ENCODE results near the gene NPM1. TPM values are rescaled to one million over a fixed set of nuclear protein-coding genes. Genes with fewer than 3 reads are reported as not detected.

NPM1 gene
- total and polyA plus RNA-seq, 2 of the 13 experiments (the other 11 are each of a cell fraction or from before 2014, with no cell fraction given): 2,047 to 3,353 TPM

GRCh38 chr5:171422495-171422894, 34.8 kb downstream of the NPM1 start (continued):
- no peak for TF ChIP-seq ZNF512B (CRISPR knock-in tag; IDR thresholded peaks at IDR 0.05; ENCODE audit: borderline replicate concordance)
- TF ChIP-seq BHLHE40 (IDR thresholded peaks at IDR 0.05; ENCODE audit: low read length): no peak
- no peak for TF ChIP-seq SNAPC2 (CRISPR knock-in tag; IDR thresholded peaks at IDR 0.05)

GRCh38 chr5:171422902-171423663, 35.4 kb downstream of the NPM1 start:
- H3K9me3 ChIP-seq (ENCODE audit: low read length): no peaks in the 10 kb centered on the region
- H3K27ac ChIP-seq (ENCODE audit: extremely low read length, insufficient read depth, low read length): no peak overlapping the region
- BruUV-seq (replicated peaks): no TSS peak
- 59% methylated on average over 20 of the region's 26 CpGs for WGBS (ENCODE audit: low lambda C conversion rate)
- H3K79me2 ChIP-seq (ENCODE audit: insufficient read depth, low read length): no peaks in the 10 kb centered on the region
- ChIA-PET CTCF (ENCODE audit: low intra/inter-chr PET ratio, low total read pairs) (no interaction called here), POLR2A (no interaction called here)
- H3K4me1 ChIP-seq (ENCODE audit: insufficient read depth, low read length): peaks cover 11% of the 10 kb centered on the region
- DNase-seq (ENCODE audit: low spot score) (no peak), ATAC-seq (no peak), FAIRE-seq (no peak)
- H4K20me1 ChIP-seq (ENCODE audit: insufficient read depth, low read length): peaks cover 10% of the 10 kb centered on the region
- H3K4me3 ChIP-seq (replicated peaks in 1 of 3; ENCODE audit: insufficient read depth in 1 of 3, low read depth in 2 of 3, low read length in 3 of 3): no peak overlapping the region
- peaks cover 2 to 23% of the 10 kb centered on the region in 2 experiments; a peak in 4 of 5 replicates for H3K27me3 ChIP-seq (ENCODE audit: control insufficient read depth in 1 of 2, insufficient read depth in 2 of 2, low read length in 2 of 2)
- no peak overlapping the region for H3K9ac ChIP-seq (ENCODE audit: insufficient read depth, low read depth, low read length)
- intact Hi-C loops (cut with micrococcal nuclease; ENCODE audit: unreplicated experiment): no loop called here
- in situ Hi-C loops (cut with HindIII; ENCODE audit: extremely low pct_ligation_motif_present, low pct_unique_long_range_greater_than_20kb): loop anchor here (10.0 kb wide), 1 partner anchor 172 kb away; no protein-coding TSS in a partner anchor
- no peak overlapping the region for H3K4me2 ChIP-seq (ENCODE audit: low read depth, low read length)
- no peak overlapping the region for H2AFZ ChIP-seq (ENCODE audit: low read length)
- no peaks in the 10 kb centered on the region for H3K36me3 ChIP-seq (replicated peaks in 1 of 2; ENCODE audit: control insufficient read depth in 1 of 2, insufficient read depth in 2 of 2, low read length in 2 of 2)
- TF ChIP-seq HDAC6 (IDR thresholded peaks at IDR 0.05; ENCODE audit: low read depth, low read length) (no peak), AKAP8 (CRISPR knock-in tag; IDR thresholded peaks at IDR 0.05) (no peak), HNRNPL (IDR thresholded peaks at IDR 0.05; ENCODE audit: low read depth, low read length) (no peak), MXD4 (CRISPR knock-in tag; IDR thresholded peaks at IDR 0.05) (no peak), ZNF230 (CRISPR knock-in tag; IDR thresholded peaks at IDR 0.05) (no peak), ZNF362 (CRISPR knock-in tag; IDR thresholded peaks at IDR 0.05; ENCODE audit: borderline replicate concordance) (no peak), ZNF841 (CRISPR knock-in tag; IDR thresholded peaks at IDR 0.05; ENCODE audit: borderline replicate concordance) (no peak)

Data from HepG2 (cell line).